Kidney tubule cell (primary cell): ENCODE measurements around the gene SYNE4.

Experiments
- DNase-seq: peaks from one replicate; pipeline ENCODE4 v3.0.0-alpha.2; 2018; ENCODE audit warnings: low spot score

Gene SYNE4

GRCh38 chr19:36026091-36026876 is 17.7 kb upstream of the SYNE4 start:
- DNase-seq: no peak

GRCh38 chr19:36025541-36025940 is 16.9 kb upstream of the SYNE4 start:
- DNase-seq: no peak

GRCh38 chr19:36023432-36023831 is 14.8 kb upstream of the SYNE4 start:
- DNase-seq: no peak

GRCh38 chr19:36019061-36019670 is 10.6 kb upstream of the SYNE4 start:
- no peak for DNase-seq

DNA sequence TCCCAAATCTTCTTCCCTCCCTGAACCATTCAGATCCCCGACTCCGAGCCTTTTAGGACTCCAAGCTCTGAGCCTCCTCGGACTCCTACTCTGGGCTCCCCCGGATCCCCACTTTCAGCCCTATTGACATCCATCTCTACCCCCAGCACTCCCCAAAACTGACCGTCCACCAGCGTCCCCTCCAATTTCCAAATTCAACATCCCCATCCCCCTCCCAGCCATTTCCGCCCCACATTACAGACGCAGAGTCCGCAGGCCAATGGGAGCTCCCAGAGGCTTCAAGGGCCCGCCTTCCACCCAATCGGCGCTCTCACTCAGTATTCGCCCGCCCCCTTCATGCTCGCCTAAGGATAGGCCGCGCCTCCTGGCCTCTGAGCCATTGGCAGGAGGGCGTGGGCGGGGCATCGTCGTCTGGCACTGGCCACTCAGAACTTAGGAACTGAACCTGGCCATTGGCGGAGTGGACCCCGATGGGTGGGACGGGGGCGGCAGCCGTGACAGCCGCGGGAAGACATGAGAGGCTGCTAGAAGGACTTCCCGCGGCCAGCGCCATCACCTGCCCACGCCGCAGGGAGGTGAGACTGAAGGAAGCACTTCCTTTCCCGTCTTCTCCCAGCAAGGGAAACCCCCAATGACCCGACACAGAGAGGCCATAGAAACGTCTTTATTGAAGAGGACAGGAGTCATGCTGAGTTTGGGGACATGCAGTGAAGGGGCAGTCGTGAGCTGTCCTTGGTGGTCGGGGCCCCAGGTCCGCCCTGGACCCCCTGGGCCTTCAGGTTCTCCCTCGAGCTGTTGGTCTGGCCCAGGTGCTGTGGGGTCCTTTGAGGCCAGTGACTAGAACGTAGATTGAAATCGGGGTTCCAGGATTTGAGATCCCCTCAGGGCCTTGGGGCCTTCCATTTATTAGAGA is 5.7 kb upstream of the SYNE4 start, which contains the start of gene ALKBH6:
ALKBH6 (minus strand) TSS at position 202 of the 913 bp plus-strand sequence. CDS start 816 bp downstream, outside the sequence.
- peak; percentile 99 for DNase-seq

DNA sequence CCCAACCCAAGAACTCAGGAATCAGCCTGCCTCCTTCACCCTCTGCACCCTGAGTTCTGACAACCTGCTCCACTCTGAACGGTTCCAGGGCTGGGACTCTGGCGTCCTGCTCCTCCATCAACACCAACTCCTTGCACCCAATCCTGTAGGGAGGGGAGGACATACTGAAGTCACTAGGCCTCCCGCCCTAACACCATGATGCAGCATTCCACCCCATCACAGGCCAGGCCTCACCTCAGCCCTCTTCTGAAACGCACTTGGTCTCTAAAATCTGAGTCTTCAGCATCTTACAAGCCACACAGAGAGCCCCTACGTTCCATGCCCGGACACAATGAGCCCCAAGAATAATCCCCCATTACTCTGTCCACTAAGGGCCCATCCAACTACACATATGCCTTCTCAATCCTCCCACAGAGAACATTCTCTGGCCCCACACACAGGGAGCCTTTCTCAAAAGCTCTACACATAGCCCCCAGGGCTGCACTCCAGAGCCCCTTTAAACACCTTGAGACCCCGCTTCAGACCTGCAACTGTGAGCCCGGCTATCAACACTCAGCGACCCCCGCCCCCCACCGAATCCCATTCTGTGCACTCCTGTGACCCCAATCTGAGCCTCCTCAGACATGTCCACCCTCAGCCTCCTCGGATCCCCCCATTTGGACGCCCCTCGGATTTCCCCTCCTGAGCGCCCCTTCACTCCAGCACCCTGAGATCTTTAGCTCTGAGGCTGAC is 4.8 kb upstream of the SYNE4 start:
- no peak for DNase-seq

- no peak for DNase-seq
These were observed 1.8 kb upstream of the SYNE4 start for GRCh38 chr19:36010402-36010801.

- no peak for DNase-seq
These were observed 1.2 kb upstream of the SYNE4 start for GRCh38 chr19:36009633-36010379.

DNA sequence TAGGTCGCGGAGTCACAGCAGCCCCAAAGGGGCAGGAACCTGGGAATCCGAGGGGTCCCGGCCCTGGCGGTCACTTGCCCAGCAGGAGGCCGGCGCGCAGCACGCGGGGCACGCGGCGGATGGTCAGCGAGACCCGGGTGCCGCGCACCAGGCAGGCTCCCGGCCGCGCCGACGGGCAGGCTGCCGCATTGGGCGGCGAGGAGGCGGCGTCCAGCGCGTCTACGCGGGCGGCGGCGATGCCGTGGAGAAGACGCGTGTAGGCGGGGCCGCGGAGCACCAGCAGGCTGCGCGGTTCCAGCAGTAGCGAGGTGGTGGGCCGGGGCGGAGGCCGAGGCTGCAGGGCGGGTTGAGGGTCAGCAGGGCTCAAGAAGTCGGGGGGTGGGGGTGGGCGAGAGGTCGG is 607 bp upstream of the SYNE4 start:
- DNase-seq: peak; percentile 62

GRCh38 chr19:36006955-36007354 is 1.7 kb downstream of the SYNE4 start:
- no peak for DNase-seq

DNA sequence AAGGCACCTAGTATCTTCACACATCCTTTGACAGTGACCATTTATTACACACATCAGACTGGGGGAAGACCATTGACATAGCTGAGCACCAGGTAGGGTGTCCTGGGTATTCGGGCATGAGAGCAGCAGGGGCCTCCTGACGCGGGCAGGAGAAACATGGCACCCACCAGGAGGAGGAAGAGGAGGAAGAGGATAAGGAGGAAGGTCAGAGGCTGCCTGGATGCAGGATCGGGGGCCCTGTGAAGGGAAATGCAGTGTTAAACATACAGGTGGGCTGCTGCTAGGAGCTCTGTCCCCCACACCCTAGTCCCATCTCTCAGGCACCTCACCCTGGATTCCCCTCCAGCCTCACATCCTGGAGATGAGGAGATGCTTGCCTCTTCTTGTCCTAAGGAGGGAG is 5.3 kb downstream of the SYNE4 start:
- no peak for DNase-seq

GRCh38 chr19:36001605-36002004 is 7.0 kb downstream of the SYNE4 start:
- no peak for DNase-seq

DNA sequence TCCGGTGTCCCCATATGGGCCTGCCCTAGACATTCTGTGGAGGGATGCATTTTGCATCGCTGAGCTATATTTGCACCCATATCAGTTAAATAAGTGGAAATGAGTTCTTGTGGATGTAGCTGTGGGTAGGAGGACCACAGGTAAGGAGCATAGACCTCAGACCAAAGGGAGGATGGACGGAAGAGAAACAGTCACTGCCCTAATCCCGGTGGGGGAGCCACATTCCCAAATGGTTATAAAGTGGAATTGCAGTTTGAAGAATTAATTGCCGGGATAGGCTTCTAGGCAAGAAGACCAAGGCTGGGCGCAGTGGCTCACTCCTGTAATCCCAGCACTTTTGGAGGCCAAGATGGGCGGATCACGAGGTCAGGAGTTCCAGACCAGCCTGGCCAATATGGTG is 11.8 kb downstream of the SYNE4 start:
- no peak for DNase-seq

- DNase-seq: peak; percentile 94
These were observed 13.3 kb downstream of the SYNE4 start, which contains the start of gene SDHAF1 for GRCh38 chr19:35995048-35995993. Gene SDHAF1 (plus strand): TSS chr19:35995188. CDS start chr19:35995275, 87 bp downstream.

- no peak for DNase-seq
These were observed 14.6 kb downstream of the SYNE4 start for GRCh38 chr19:35993923-35994598.

- DNase-seq: no peak
These were observed 15.5 kb downstream of the SYNE4 start for GRCh38 chr19:35992907-35993765.

GRCh38 chr19:35991731-35992450 is 16.7 kb downstream of the SYNE4 start:
- DNase-seq: peak; percentile 40
